GM23338 (cell line): Measurements from ENCODE around the gene EGR2. TPM values are rescaled to one million over a fixed set of nuclear protein-coding genes. Genes with fewer than 3 reads are reported as not detected.

Experiments used
- ATAC-seq: fragments of 200-7000 bp; cut with Tn5 transposase; 3 replicates; pipeline ENCODE4 v1.9.1; 2020
- DNase-seq: peaks from one replicate; pipeline ENCODE4 v3.0.0-alpha.2; 2015; ENCODE audit warnings: low spot score
- H2AFZ ChIP-seq: fragments of 200-600 bp; sonication (generic); 2 replicates; pipeline ENCODE4 v1.8.0; 2016; ENCODE audit warnings: antibody characterized with exemption, mild to moderate bottlenecking, moderate library complexity
- H3F3A ChIP-seq: fragments of 200-600 bp; sonication (generic); replicated peaks from 2 replicates; pipeline ENCODE4 v1.8.0; 2017; ENCODE audit warnings: antibody characterized with exemption, mixed run types, low read depth
- H3K27ac ChIP-seq: fragments of 200-600 bp; sonication (generic); 2 replicates; pipeline ENCODE4 v1.6.1; 2016; ENCODE audit warnings: low read depth
- H3K27me3 ChIP-seq: fragments of 200-600 bp; sonication (generic); 2 replicates; pipeline ENCODE4 v1.8.0; 2016; ENCODE audit warnings: mild to moderate bottlenecking, mixed run types, moderate library complexity; ENCODE audit not compliant: insufficient read depth
- H3K36me3 ChIP-seq: fragments of 200-600 bp; sonication (generic); 2 replicates; pipeline ENCODE4 v1.8.0; 2016; ENCODE audit warnings: mild to moderate bottlenecking; ENCODE audit not compliant: insufficient read depth
- H3K4me1 ChIP-seq: fragments of 200-600 bp; sonication (generic); 2 replicates; pipeline ENCODE4 v1.8.0; 2016; ENCODE audit warnings: mild to moderate bottlenecking, moderate library complexity; ENCODE audit not compliant: insufficient read depth
- H3K4me2 ChIP-seq: fragments of 200-600 bp; sonication (generic); 2 replicates; pipeline ENCODE4 v1.7.1; 2017; ENCODE audit warnings: mixed run types
- H3K4me3 ChIP-seq: fragments of 200-600 bp; sonication (generic); 2 replicates; pipeline ENCODE4 v1.6.1; 2016; ENCODE audit warnings: mixed run types
- H3K79me2 ChIP-seq: fragments of 200-600 bp; sonication (generic); replicated peaks from 2 replicates; pipeline ENCODE4 v1.8.0; 2017; ENCODE audit warnings: mild to moderate bottlenecking; ENCODE audit not compliant: insufficient read depth
- H3K9me2 ChIP-seq: fragments of 200-600 bp; sonication (generic); 2 replicates; pipeline ENCODE4 v1.8.0; 2017; ENCODE audit not compliant: insufficient read depth
- H4K20me1 ChIP-seq: fragments of 200-600 bp; sonication (generic); replicated peaks from 2 replicates; pipeline ENCODE4 v1.8.0; 2017; ENCODE audit warnings: mild to moderate bottlenecking; ENCODE audit not compliant: insufficient read depth
- H3K27ac Mint-ChIP-seq: 2 replicates; pipeline ENCODE4 v1.8.0; 2020; ENCODE audit warnings: inconsistent platforms, mild to moderate bottlenecking, moderate library complexity, mixed read lengths
- H3K27me3 Mint-ChIP-seq: 3 replicates; pipeline ENCODE4 v1.8.0; 2022; ENCODE audit warnings: low read depth, mild to moderate bottlenecking, moderate library complexity, mixed read lengths, inconsistent platforms; ENCODE audit not compliant: insufficient read depth, poor library complexity
- H3K36me3 Mint-ChIP-seq: 3 replicates; pipeline ENCODE4 v1.8.0; 2021; ENCODE audit warnings: low read depth, mild to moderate bottlenecking, inconsistent platforms, moderate library complexity, mixed read lengths
- H3K4me1 Mint-ChIP-seq: 3 replicates; pipeline ENCODE4 v1.8.0; 2020; ENCODE audit warnings: mild to moderate bottlenecking, inconsistent platforms, mixed read lengths
- H3K4me3 Mint-ChIP-seq: 3 replicates; pipeline ENCODE4 v1.8.0; 2021; ENCODE audit warnings: moderate library complexity, mild to moderate bottlenecking, inconsistent platforms, mixed read lengths
- H3K9me3 Mint-ChIP-seq: 3 replicates; pipeline ENCODE4 v1.8.0; 2020; ENCODE audit warnings: moderate library complexity, mild to moderate bottlenecking, inconsistent platforms, mixed read lengths
- CREB1 ChIP-seq: fragments of 250-450 bp; sonication (Bioruptor Pico); IDR thresholded peaks from 2 replicates; pipeline ENCODE4 v1.5.0; 2020; ENCODE audit warnings: low read depth, mild to moderate bottlenecking, moderate library complexity
- CTCF ChIP-seq, 2 experiments: fragments of 200-600 bp in 1 of 2; sonication (generic) in 1 of 2; conservative IDR thresholded peaks; 2 replicates each; pipeline versions ENCODE4 v1.5.1 to v1.6.1; 2016 to 2017; ENCODE audit warnings: antibody characterized with exemption in 2 of 2, low read depth in 2 of 2, mild to moderate bottlenecking in 2 of 2, moderate library complexity in 1 of 2
- ETS1 ChIP-seq: IDR thresholded peaks from 2 replicates; pipeline ENCODE4 v1.6.1; 2016; ENCODE audit warnings: antibody characterized with exemption
- EZH2 ChIP-seq: fragments of 200-600 bp; sonication (generic); IDR thresholded peaks from one replicate; pipeline ENCODE4 v1.8.0; 2017; ENCODE audit warnings: antibody characterized with exemption, mild to moderate bottlenecking, low read depth; ENCODE audit not compliant: unreplicated experiment
- EZH2phosphoT487 ChIP-seq: fragments of 200-600 bp; sonication (generic); IDR thresholded peaks from one replicate; pipeline ENCODE4 v1.8.1; 2018; ENCODE audit warnings: antibody characterized with exemption; ENCODE audit not compliant: unreplicated experiment
- JUNB ChIP-seq: IDR thresholded peaks from one replicate; pipeline ENCODE4 v1.6.1; 2016; ENCODE audit warnings: antibody characterized with exemption; ENCODE audit not compliant: unreplicated experiment
- NANOG ChIP-seq: IDR thresholded peaks from 2 replicates; pipeline ENCODE4 v1.6.1; 2016; ENCODE audit warnings: antibody characterized with exemption, borderline replicate concordance
- STAT1 ChIP-seq: IDR thresholded peaks from one replicate; pipeline ENCODE4 v1.6.1; 2016; ENCODE audit warnings: antibody characterized with exemption; ENCODE audit not compliant: unreplicated experiment
- ZNF114 ChIP-seq: fragments of 250-450 bp; sonication (Bioruptor Pico); IDR thresholded peaks from 2 replicates; pipeline ENCODE4 v1.5.0; 2020; ENCODE audit warnings: mild to moderate bottlenecking, moderate library complexity
- ZNF331 ChIP-seq: fragments of 250-450 bp; sonication (Bioruptor Pico); IDR thresholded peaks from 2 replicates; pipeline ENCODE4 v1.5.0; 2020; ENCODE audit warnings: low read depth, mild to moderate bottlenecking, moderate library complexity
- ZNF462 ChIP-seq: fragments of 250-450 bp; sonication (Bioruptor Pico); IDR thresholded peaks from 2 replicates; pipeline ENCODE4 v1.5.0; 2020; ENCODE audit warnings: mild to moderate bottlenecking, moderate library complexity
- polyA plus RNA-seq: library from polyadenylated mRNA; unstranded; fragments of >200 nt; fragmentation: Nextera tagmentation; extraction: Ambion mirVana; gene quantifications from 2 replicates; pipeline ENCODE4 v1.2.1, GENCODE V29; 2016
- total RNA-seq: library from RNA; depleted of rRNA; stranded (reverse); fragments of >200 nt; shearing (Covaris generic); gene quantifications from 2 replicates; pipeline ENCODE4 v1.2.3, GENCODE V29; 2014

The EGR2 gene
- total and polyA plus RNA-seq, 2 experiments from 2014 or later: 2.3 to 3.5 TPM

- TF ChIP-seq JUNB: no peak
Measured at GRCh38 chr10:62811159-62811875, 4.8 kb downstream of the EGR2 start (continued).

- Histone ChIP-seq H3K79me2 (peaks cover 40% of the 10 kb centered on the region), H3K27ac (no peak overlapping the region), H4K20me1 (peaks cover 35% of the 10 kb centered on the region), H3K4me3 (no peak overlapping the region), H3F3A (no peaks in the 10 kb centered on the region), H3K9me2 (no peaks in the 10 kb centered on the region), H3K4me2 (no peak overlapping the region), H3K4me1 (peaks cover 15% of the 10 kb centered on the region), H3K36me3 (peaks cover 7% of the 10 kb centered on the region; the same call in 1 of the 2 replicates), H3K27me3 (peaks cover 24% of the 10 kb centered on the region), H2AFZ (no peak overlapping the region)
- Mint-ChIP-seq H3K27me3 (peaks cover 25% of the 10 kb centered on the region), H3K36me3 (peaks cover 11% of the 10 kb centered on the region; the same call in 2 of the 3 replicates), H3K4me3 (no peak overlapping the region), H3K27ac (no peak overlapping the region), H3K9me3 (no peaks in the 10 kb centered on the region), H3K4me1 (peaks cover 26% of the 10 kb centered on the region)
- DNase-seq: no peak
- ATAC-seq: no peak
- TF ChIP-seq STAT1 (no peak), EZH2phosphoT487 (no peak), ZNF114 (CRISPR knock-in tag) (no peak), ZNF462 (CRISPR knock-in tag) (no peak), CTCF (conservative IDR thresholded peaks at IDR 0.05; ENCODE audit: low read depth in 2 of 2) (no peak), ETS1 (no peak), JUNB (no peak), ZNF331 (CRISPR knock-in tag) (no peak), EZH2 (no peak), NANOG (no peak), CREB1 (no peak)
Measured at GRCh38 chr10:62810156-62810902, 5.8 kb downstream of the EGR2 start.
